HepG2 (cell line): Measurements from ENCODE around the gene VTN. TPM values are rescaled to one million over a fixed set of nuclear protein-coding genes. Genes with fewer than 3 reads are reported as not detected.

Experiments used
- DPF2 ChIP-seq: sonication (generic); formaldehyde crosslinking; IDR thresholded peaks from 2 replicates; pipeline ENCODE4 v1.4.0; 2020; ENCODE audit warnings: mild to moderate bottlenecking, low read depth, missing genetic modification reagents, borderline replicate concordance
- HMGXB4 ChIP-seq, 2 experiments: sonication (generic) in 1 of 2; formaldehyde crosslinking in 1 of 2; IDR thresholded peaks; 2 replicates each; pipeline versions ENCODE4 v1.4.0 to v1.6.1; 2018 to 2020; ENCODE audit warnings: missing genetic modification reagents in 2 of 2, borderline replicate concordance in 1 of 2, low read depth in 1 of 2, mild to moderate bottlenecking in 1 of 2, missing biosample characterization in 1 of 2
- MAFK ChIP-seq, 2 experiments: IDR thresholded peaks in 1 of 2; conservative IDR thresholded peaks in 1 of 2; 2 replicates each; pipeline ENCODE4 v1.6.1; 2011; ENCODE audit warnings: improper control_type of control experiment in 2 of 2, low read length in 2 of 2
- NR2F6 ChIP-seq, 2 experiments: IDR thresholded peaks; 2 replicates each; pipeline ENCODE4 v1.6.1; 2016; ENCODE audit warnings: antibody characterized with exemption in 1 of 2, mild to moderate bottlenecking in 1 of 2
- SP4 ChIP-seq: sonication (generic); formaldehyde crosslinking; IDR thresholded peaks from 2 replicates; pipeline ENCODE4 v1.8.1; 2023; ENCODE audit warnings: mild to moderate bottlenecking, missing genetic modification reagents
- STAT5B ChIP-seq: sonication (generic); formaldehyde crosslinking; IDR thresholded peaks from 2 replicates; pipeline ENCODE4 v1.4.0; 2020; ENCODE audit warnings: missing genetic modification reagents
- TFDP1 ChIP-seq: IDR thresholded peaks from 2 replicates; pipeline ENCODE4 v1.6.1; 2016; ENCODE audit warnings: missing compliant biosample characterization, missing genetic modification reagents, borderline replicate concordance
- THRA ChIP-seq: sonication (generic); formaldehyde crosslinking; IDR thresholded peaks from 2 replicates; pipeline ENCODE4 v1.4.0; 2020; ENCODE audit warnings: missing genetic modification reagents, borderline replicate concordance
- ZBTB4 ChIP-seq: sonication (generic); formaldehyde crosslinking; IDR thresholded peaks from 2 replicates; pipeline ENCODE4 v1.4.0; 2020; ENCODE audit warnings: missing genetic modification reagents, mild to moderate bottlenecking, borderline replicate concordance
- ZBTB42 ChIP-seq: sonication (generic); formaldehyde crosslinking; IDR thresholded peaks from 2 replicates; pipeline ENCODE4 v1.5.0; 2020; ENCODE audit warnings: mild to moderate bottlenecking, missing genetic modification reagents
- ZNF546 ChIP-seq: sonication (generic); formaldehyde crosslinking; conservative IDR thresholded peaks from 2 replicates; pipeline ENCODE4 v1.8.1; 2023; ENCODE audit warnings: mild to moderate bottlenecking, missing genetic modification reagents
- ZNF576 ChIP-seq: sonication (generic); formaldehyde crosslinking; IDR thresholded peaks from 2 replicates; pipeline ENCODE4 v1.4.0; 2020; ENCODE audit warnings: mild to moderate bottlenecking, missing genetic modification reagents
- ZNF607 ChIP-seq: sonication (generic); formaldehyde crosslinking; IDR thresholded peaks from 2 replicates; pipeline ENCODE4 v1.5.1; 2020; ENCODE audit warnings: missing genetic modification reagents, mild to moderate bottlenecking, borderline replicate concordance
- polyA plus RNA-seq, 8 experiments: library from polyadenylated mRNA; depleted of rRNA in 3 of 8; stranded (reverse) in 7 of 8; unstranded in 1 of 8; fragments of >200 nt; fragmentation: Illumina TruSeq in 4 of 8; extraction: Trizol in 4 of 8; gene quantifications; 2 replicates each; pipeline versions ENCODE4 v1.2.1 to v1.2.3, GENCODE V29; 2011 to 2016; ENCODE audit warnings: low read depth in 4 of 8, missing spikeins in 1 of 8, mixed read lengths in 1 of 8; ENCODE audit not compliant: insufficient read depth in 1 of 8
- total RNA-seq, 5 experiments: library from RNA; depleted of rRNA; stranded (reverse); fragments of >200 nt; fragmentation: Illumina TruSeq; extraction: Trizol; gene quantifications; 2 replicates each; pipeline ENCODE4 v1.2.3, GENCODE V29; 2016; ENCODE audit warnings: low read depth in 1 of 5

Gene VTN
- total and polyA plus RNA-seq, 2 of the 13 experiments (the other 11 are each of a cell fraction or from before 2014, with no cell fraction given) = 108 to 131 TPM

DNA sequence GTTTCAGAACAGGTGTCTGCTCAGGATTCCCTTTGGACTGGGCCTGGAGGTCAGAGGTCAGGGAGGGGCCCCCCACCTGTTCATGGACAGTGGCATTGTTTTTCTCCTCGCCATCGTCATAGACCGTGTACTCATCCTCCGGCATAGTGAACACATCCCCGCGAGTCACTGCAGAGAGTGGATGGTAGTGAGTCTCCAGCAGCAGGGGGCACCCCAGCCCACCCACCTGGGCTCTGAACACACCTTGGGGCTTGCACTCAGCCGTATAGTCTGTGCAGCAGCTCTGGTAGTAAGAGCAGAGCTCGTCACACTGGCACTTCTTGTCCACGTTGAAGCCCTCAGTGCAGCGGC, 448 bp downstream of the VTN start (continued):
- TF ChIP-seq ZNF607 (CRISPR knock-in tag) (0 out of 2 replicates have a peak, but pooled peaks have one; percentile 15), ZNF576 (CRISPR knock-in tag) (0 out of 2 replicates have a peak, but pooled peaks have one; percentile 52), ZBTB4 (CRISPR knock-in tag) (0 out of 2 replicates have a peak, but pooled peaks have one; percentile 1), ZNF546 (CRISPR knock-in tag) (0 out of 2 replicates have a peak, but pooled peaks have one; percentile 38), TFDP1 (CRISPR knock-in tag) (0 out of 2 replicates have a peak, but pooled peaks have one; percentile 20), MAFK (conservative IDR thresholded peaks at IDR 0.05 in 1 of 2, IDR thresholded peaks at IDR 0.05 in 1 of 2; ENCODE audit: low read length in 2 of 2) (no peak), SP4 (0 out of 2 replicates have a peak, but pooled peaks have one; percentile 1), HMGXB4 (CRISPR knock-in tag; IDR thresholded peaks at IDR 0.05; ENCODE audit: borderline replicate concordance in 1 of 2, low read depth in 1 of 2) (peak in 1 of 2 experiments; percentile 52; a peak in 2 of 4 replicates), ZBTB42 (CRISPR knock-in tag) (0 out of 2 replicates have a peak, but pooled peaks have one; percentile 25), STAT5B (no peak), NR2F6 (IDR thresholded peaks at IDR 0.05) (peak; percentile 88), NR2F6 (CRISPR knock-in tag; IDR thresholded peaks at IDR 0.05) (peak; percentile 49), THRA (CRISPR knock-in tag) (no peak), DPF2 (CRISPR knock-in tag) (0 out of 2 replicates have a peak, but pooled peaks have one; percentile 7)
- TF ChIP-seq, all 625 proteins: peak for 18
